Upper lobe of left lung (tissue), 4 donors: ENCODE results near the gene POFUT1.

Source experiments
- EP300 ChIP-seq, 4 donors: sonication (generic); formaldehyde crosslinking; IDR thresholded peaks; one replicate each; pipeline ENCODE4 v1.5.1; 2017; ENCODE audit warnings: antibody characterized with exemption in 4 of 4, control low read depth in 2 of 4
- POLR2A ChIP-seq, 4 donors: fragments of 450-650 bp; IDR thresholded peaks; one replicate each; pipeline ENCODE4 v1.5.1; 2016 to 2017; ENCODE audit warnings: antibody characterized with exemption in 4 of 4, mild to moderate bottlenecking in 2 of 4
- POLR2AphosphoS5 ChIP-seq, 2 donors: sonication (generic); formaldehyde crosslinking; IDR thresholded peaks; one replicate each; pipeline ENCODE4 v1.5.1; 2017; ENCODE audit warnings: antibody characterized with exemption in 2 of 2
- TF ChIP-seq, protein P1 (sequence below), 6 experiments: fragments of 450-650 bp in 4 of 6; fragments of 200-600 bp in 2 of 6; sonication (generic) in 2 of 6; IDR thresholded peaks; one replicate each; pipeline ENCODE4 v1.5.1; 2016 to 2019; ENCODE audit warnings: antibody characterized with exemption in 6 of 6

DNA sequence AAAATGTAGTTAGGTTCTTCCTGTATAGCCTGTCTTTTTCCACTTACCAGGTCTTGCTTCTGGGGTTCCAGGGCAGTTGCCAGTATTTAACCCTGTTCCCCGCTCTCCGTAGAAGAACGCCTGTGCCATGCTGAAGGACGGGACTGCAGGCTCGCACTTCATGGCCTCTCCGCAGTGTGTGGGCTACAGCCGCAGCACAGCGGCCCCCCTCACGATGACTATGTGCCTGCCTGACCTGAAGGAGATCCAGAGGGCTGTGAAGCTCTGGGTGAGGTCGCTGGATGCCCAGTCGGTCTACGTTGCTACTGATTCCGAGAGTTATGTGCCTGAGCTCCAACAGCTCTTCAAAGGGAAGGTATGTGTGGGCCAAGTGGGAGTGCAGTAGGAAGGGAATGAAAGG lies 23.0 kb downstream of the POFUT1 start:
- TF ChIP-seq POLR2A (IDR thresholded peaks at IDR 0.05) = no peak
- TF ChIP-seq, protein P1, sequence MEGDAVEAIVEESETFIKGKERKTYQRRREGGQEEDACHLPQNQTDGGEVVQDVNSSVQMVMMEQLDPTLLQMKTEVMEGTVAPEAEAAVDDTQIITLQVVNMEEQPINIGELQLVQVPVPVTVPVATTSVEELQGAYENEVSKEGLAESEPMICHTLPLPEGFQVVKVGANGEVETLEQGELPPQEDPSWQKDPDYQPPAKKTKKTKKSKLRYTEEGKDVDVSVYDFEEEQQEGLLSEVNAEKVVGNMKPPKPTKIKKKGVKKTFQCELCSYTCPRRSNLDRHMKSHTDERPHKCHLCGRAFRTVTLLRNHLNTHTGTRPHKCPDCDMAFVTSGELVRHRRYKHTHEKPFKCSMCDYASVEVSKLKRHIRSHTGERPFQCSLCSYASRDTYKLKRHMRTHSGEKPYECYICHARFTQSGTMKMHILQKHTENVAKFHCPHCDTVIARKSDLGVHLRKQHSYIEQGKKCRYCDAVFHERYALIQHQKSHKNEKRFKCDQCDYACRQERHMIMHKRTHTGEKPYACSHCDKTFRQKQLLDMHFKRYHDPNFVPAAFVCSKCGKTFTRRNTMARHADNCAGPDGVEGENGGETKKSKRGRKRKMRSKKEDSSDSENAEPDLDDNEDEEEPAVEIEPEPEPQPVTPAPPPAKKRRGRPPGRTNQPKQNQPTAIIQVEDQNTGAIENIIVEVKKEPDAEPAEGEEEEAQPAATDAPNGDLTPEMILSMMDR (IDR thresholded peaks at IDR 0.05) = no peak
- TF ChIP-seq POLR2AphosphoS5 (IDR thresholded peaks at IDR 0.05) = no peak
- TF ChIP-seq EP300 (IDR thresholded peaks at IDR 0.05) = no peak
